HEK293 (cell line): Measurements from ENCODE around the gene NKD1.
"Not testable (repeated sequence)": the region's sequence is repeated elsewhere in the genome, so short reads cannot be mapped to it uniquely, and the experiment has no call there.

ENCODE experiments used
- CTCF ChIA-PET: fragments of 350-600 bp; formaldehyde crosslinking; extraction: SDS; loops from one replicate; lab custom pipeline; 2021; ENCODE audit warnings: antibody characterized with exemption; lab: Yijun Ruan, JAX
- POLR2A ChIA-PET: fragments of 300-600 bp; formaldehyde crosslinking; extraction: SDS; loops from one replicate; lab custom pipeline; 2020; ENCODE audit warnings: antibody characterized with exemption, inconsistent platforms; lab: Yijun Ruan, JAX
- H3K27ac ChIP-seq: fragments of 200-500 bp; sonication (Bioruptor generic); 2 replicates; pipeline ENCODE4 v1.5.1; 2014; ENCODE audit warnings: low read depth, low read length, control low read depth, inconsistent platforms; ENCODE audit errors: extremely low read depth
- H3K36me3 ChIP-seq, 2 experiments: fragments of 200-500 bp in 1 of 2; sonication (Bioruptor generic) in 1 of 2; 1 replicate in 1 of 2; 2 replicates in 1 of 2; pipeline ENCODE4 v1.5.1; 2014 to 2017; ENCODE audit warnings: inconsistent platforms in 2 of 2, low read length in 2 of 2; ENCODE audit not compliant: control insufficient read depth in 2 of 2, insufficient read depth in 1 of 2
- H3K4me1 ChIP-seq: fragments of 200-500 bp; sonication (Bioruptor generic); 2 replicates; pipeline ENCODE4 v1.5.1; 2014; ENCODE audit warnings: mild to moderate bottlenecking, low read length, inconsistent platforms; ENCODE audit not compliant: control insufficient read depth, insufficient read depth
- H3K4me3 ChIP-seq: 2 replicates; pipeline ENCODE4 v1.5.1; 2011; ENCODE audit warnings: low read depth, mild to moderate bottlenecking, control low read depth, low read length, moderate library complexity
- H3K9me3 ChIP-seq: fragments of 200-500 bp; sonication (Bioruptor generic); 2 replicates; pipeline ENCODE4 v1.5.1; 2014; ENCODE audit warnings: low read depth, low read length, inconsistent platforms; ENCODE audit not compliant: control insufficient read depth, insufficient read depth
- KLF17 ChIP-seq: fragments of 450-650 bp; formaldehyde crosslinking; IDR thresholded peaks from 2 replicates; pipeline ENCODE4 v1.5.1; 2016; ENCODE audit warnings: missing biosample characterization, missing genetic modification characterization
- KLF9 ChIP-seq: fragments of 450-650 bp; formaldehyde crosslinking; IDR thresholded peaks from 2 replicates; pipeline ENCODE4 v1.5.1; 2016; ENCODE audit warnings: missing biosample characterization, missing genetic modification characterization, low read depth
- PRDM10 ChIP-seq: fragments of 450-650 bp; formaldehyde crosslinking; IDR thresholded peaks from 2 replicates; pipeline ENCODE4 v1.5.1; 2016; ENCODE audit warnings: missing biosample characterization, missing genetic modification characterization
- SP7 ChIP-seq: fragments of 450-650 bp; formaldehyde crosslinking; IDR thresholded peaks from 2 replicates; pipeline ENCODE4 v1.5.1; 2016; ENCODE audit warnings: missing biosample characterization, missing genetic modification characterization
- ZNF366 ChIP-seq: fragments of 450-650 bp; formaldehyde crosslinking; conservative IDR thresholded peaks from 2 replicates; pipeline ENCODE4 v1.5.1; 2016; ENCODE audit warnings: missing biosample characterization, missing genetic modification characterization
- ZNF398 ChIP-seq: fragments of 450-650 bp; formaldehyde crosslinking; IDR thresholded peaks from 2 replicates; pipeline ENCODE4 v1.5.1; 2017; ENCODE audit warnings: missing biosample characterization, missing genetic modification characterization
- ZNF433 ChIP-seq: fragments of 450-650 bp; formaldehyde crosslinking; IDR thresholded peaks from 2 replicates; pipeline ENCODE4 v1.5.1; 2016; ENCODE audit warnings: missing biosample characterization, missing genetic modification characterization, low read depth
- ZNF555 ChIP-seq: fragments of 450-650 bp; formaldehyde crosslinking; conservative IDR thresholded peaks from 2 replicates; pipeline ENCODE4 v1.5.1; 2017; ENCODE audit warnings: missing biosample characterization, mild to moderate bottlenecking, missing genetic modification characterization, inconsistent platforms
- ZNF639 ChIP-seq: fragments of 450-650 bp; formaldehyde crosslinking; IDR thresholded peaks from 2 replicates; pipeline ENCODE4 v1.5.1; 2016; ENCODE audit warnings: missing biosample characterization, missing genetic modification characterization

The NKD1 gene

GRCh38 chr16:50534958-50535357 is 13.2 kb upstream of the NKD1 start (continued):
- no peak for TF ChIP-seq ZNF639 (tag by site-specific recombination)
- TF ChIP-seq ZNF366 (tag by site-specific recombination), result no peak
- no peak for TF ChIP-seq KLF9 (tag by site-specific recombination)

GRCh38 chr16:50535506-50536257 is 12.5 kb upstream of the NKD1 start:
- no peak for TF ChIP-seq PRDM10 (tag by site-specific recombination)
- TF ChIP-seq ZNF433 (tag by site-specific recombination), result no peak
- no peak for TF ChIP-seq SP7
- TF ChIP-seq ZNF555 (tag by site-specific recombination), result no peak
- no peak for TF ChIP-seq ZNF398 (tag by site-specific recombination)
- TF ChIP-seq KLF17, result no peak
- TF ChIP-seq, all 188 proteins: peak for 0
- ChIA-PET POLR2A (no interaction called here), CTCF (interaction anchor here (0.6 kb wide), 1 partner anchor 214 kb away, joined by 3 read pairs; no protein-coding TSS in a partner anchor)
- no peak overlapping the region for H3K27ac ChIP-seq
- H3K4me3 ChIP-seq, result no peak overlapping the region
- H3K4me1 ChIP-seq, result no peaks in the 10 kb centered on the region
- H3K9me3 ChIP-seq, result no peaks in the 10 kb centered on the region
- no peaks in the 10 kb centered on the region for H3K36me3 ChIP-seq

- POLR2A ChIA-PET, H3K9me3 ChIP-seq, H3K27ac ChIP-seq, H3K36me3 ChIP-seq, H3K4me3 ChIP-seq, H3K4me1 ChIP-seq, CTCF ChIA-PET: not testable (repeated sequence)
Observed at GRCh38 chr16:50536258-50536645, 11.9 kb upstream of the NKD1 start.
